RWPE2 (cell line): ENCODE data around the gene AOPEP.

Experiments used
- ATAC-seq: fragments of 200-7000 bp; cut with Tn5 transposase; 3 replicates; pipeline ENCODE4 v1.9.1; 2021; ENCODE audit warnings: low read depth
- DNase-seq: peaks from one replicate; pipeline ENCODE4 v3.0.0-alpha.2; 2020; ENCODE audit warnings: low spot score
- H3K27ac ChIP-seq: fragments of 450-650 bp; 2 replicates; pipeline ENCODE4 v1.5.1; 2017; ENCODE audit warnings: mild to moderate bottlenecking; ENCODE audit not compliant: poor library complexity, severe bottlenecking
- H3K27me3 ChIP-seq: fragments of 250-450 bp; sonication (Bioruptor Pico); 2 replicates; pipeline ENCODE4 v1.5.1; 2021; ENCODE audit warnings: mild to moderate bottlenecking, moderate library complexity; ENCODE audit not compliant: insufficient read depth, poor library complexity, severe bottlenecking
- H3K36me3 ChIP-seq: fragments of 250-450 bp; sonication (Bioruptor Pico); 2 replicates; pipeline ENCODE4 v1.5.1; 2020; ENCODE audit warnings: low read depth, mild to moderate bottlenecking, moderate library complexity
- H3K4me1 ChIP-seq: fragments of 250-450 bp; sonication (Bioruptor Pico); 2 replicates; pipeline ENCODE4 v1.5.1; 2021; ENCODE audit warnings: mild to moderate bottlenecking, moderate library complexity; ENCODE audit not compliant: insufficient read depth, poor library complexity, severe bottlenecking
- H3K4me3 ChIP-seq: fragments of 250-450 bp; sonication (Bioruptor Pico); 2 replicates; pipeline ENCODE4 v1.5.1; 2021; ENCODE audit warnings: mild to moderate bottlenecking, moderate library complexity; ENCODE audit not compliant: severe bottlenecking
- H3K9me3 ChIP-seq: fragments of 250-450 bp; sonication (Bioruptor Pico); 2 replicates; pipeline ENCODE4 v1.5.1; 2021; ENCODE audit warnings: mild to moderate bottlenecking, moderate library complexity; ENCODE audit not compliant: severe bottlenecking
- TF ChIP-seq, protein P1 (sequence below): fragments of 450-650 bp; IDR thresholded peaks from one replicate; pipeline ENCODE4 v1.5.1; 2017; ENCODE audit warnings: mild to moderate bottlenecking, moderate library complexity; ENCODE audit not compliant: poor library complexity, severe bottlenecking

Gene AOPEP

DNA sequence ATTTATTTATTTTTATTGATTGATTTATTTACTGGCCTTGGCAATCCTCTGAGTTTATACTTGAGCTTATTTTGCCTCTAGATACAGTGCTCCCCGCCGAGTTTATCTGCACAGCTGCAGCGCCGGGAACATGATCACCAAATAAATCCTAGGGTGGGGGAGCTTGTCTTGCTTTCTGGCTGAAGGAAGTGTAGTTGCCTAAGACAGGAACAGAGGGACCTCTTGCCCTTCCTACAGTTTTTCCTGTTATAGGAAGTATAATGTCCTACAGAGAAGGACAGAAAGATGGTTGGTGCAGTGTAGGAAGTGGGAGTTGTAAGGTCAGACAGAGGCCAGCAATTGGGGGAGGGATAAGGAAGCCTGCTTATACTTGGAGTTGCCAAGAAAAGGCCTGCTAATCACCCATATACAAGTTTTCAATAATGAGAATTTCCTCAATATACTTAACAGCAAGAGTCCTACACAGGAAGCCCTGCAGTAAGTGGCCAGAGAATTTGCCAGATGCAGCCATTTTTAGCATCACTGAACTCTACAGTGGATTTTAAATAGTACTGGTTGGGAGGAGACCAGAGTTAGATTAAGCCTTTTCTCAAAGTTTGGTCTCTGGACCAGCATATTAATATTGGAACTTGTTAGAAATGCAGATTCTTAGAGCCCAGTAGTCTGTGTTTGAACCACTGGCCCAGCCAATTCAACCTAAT lies 7.7 kb downstream of the AOPEP start:
- no peaks in the 10 kb centered on the region for H3K9me3 ChIP-seq
- DNase-seq (no peak), ATAC-seq (no peak)
- TF ChIP-seq, protein P1, sequence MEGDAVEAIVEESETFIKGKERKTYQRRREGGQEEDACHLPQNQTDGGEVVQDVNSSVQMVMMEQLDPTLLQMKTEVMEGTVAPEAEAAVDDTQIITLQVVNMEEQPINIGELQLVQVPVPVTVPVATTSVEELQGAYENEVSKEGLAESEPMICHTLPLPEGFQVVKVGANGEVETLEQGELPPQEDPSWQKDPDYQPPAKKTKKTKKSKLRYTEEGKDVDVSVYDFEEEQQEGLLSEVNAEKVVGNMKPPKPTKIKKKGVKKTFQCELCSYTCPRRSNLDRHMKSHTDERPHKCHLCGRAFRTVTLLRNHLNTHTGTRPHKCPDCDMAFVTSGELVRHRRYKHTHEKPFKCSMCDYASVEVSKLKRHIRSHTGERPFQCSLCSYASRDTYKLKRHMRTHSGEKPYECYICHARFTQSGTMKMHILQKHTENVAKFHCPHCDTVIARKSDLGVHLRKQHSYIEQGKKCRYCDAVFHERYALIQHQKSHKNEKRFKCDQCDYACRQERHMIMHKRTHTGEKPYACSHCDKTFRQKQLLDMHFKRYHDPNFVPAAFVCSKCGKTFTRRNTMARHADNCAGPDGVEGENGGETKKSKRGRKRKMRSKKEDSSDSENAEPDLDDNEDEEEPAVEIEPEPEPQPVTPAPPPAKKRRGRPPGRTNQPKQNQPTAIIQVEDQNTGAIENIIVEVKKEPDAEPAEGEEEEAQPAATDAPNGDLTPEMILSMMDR = no peak
- no peak overlapping the region for H3K27ac ChIP-seq
- no peaks in the 10 kb centered on the region for H3K27me3 ChIP-seq
- no peaks in the 10 kb centered on the region for H3K36me3 ChIP-seq
- no peaks in the 10 kb centered on the region for H3K4me1 ChIP-seq
- no peak overlapping the region for H3K4me3 ChIP-seq

DNA sequence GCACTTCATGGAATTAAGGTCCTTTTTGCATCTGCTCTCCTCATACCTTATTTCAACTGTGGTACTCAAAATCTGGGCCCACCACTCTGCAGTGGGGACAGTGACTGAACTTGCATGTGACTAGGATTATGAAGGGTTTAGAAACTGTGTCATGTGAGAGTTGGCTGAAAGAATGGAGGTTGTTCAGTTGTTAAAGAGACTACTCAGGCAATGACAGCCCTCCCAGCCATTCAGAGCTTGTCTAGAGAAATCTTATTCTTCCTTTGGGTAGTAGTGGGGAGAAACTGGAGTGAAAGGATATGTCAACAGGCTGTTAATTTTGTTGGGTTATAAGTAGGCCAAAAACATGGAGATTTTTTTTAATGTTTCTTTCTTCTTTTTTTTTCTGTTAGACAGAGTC lies 10.3 kb downstream of the AOPEP start:
- DNase-seq = no peak
- no peaks in the 10 kb centered on the region for H3K4me1 ChIP-seq
- TF ChIP-seq, protein P1 = no peak
- H3K27me3 ChIP-seq = no peaks in the 10 kb centered on the region
- H3K9me3 ChIP-seq = no peaks in the 10 kb centered on the region
- no peak for ATAC-seq
- no peak overlapping the region for H3K4me3 ChIP-seq
- no peak overlapping the region for H3K27ac ChIP-seq
- H3K36me3 ChIP-seq = no peaks in the 10 kb centered on the region

DNA sequence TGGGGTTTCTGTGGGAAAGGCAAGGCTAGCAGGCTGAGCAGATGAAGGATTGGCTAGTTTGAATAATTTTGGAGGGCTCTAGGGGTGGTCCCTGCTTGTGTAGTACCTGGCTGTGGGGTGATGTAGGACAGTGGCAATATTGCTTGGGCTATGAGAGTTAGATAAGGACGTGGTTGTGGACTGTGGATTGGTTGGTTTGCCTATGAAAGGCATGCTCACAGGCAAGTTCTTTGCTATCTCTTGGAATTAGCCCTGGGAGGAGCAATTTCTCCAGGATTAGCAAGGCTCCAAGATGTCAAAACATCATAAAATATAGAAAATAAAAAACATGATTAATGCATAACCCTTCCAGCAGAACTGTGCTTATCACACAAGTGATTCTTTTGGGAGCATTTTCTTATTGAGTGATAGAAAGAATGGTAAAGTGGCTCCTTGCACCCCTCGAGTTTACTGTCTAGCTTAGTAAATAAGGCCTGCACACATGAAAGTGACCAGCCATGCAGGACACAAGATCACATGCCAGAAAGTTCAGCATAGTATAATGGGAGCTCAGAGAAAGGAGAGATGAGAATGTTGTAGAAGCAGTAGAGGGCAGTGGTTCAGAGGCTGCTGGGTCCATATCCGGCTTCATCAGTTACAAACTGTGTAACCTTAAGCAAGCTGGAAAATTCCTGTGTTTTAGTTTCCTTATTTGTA lies 13.8 kb downstream of the AOPEP start:
- no peaks in the 10 kb centered on the region for H3K4me1 ChIP-seq
- ATAC-seq (no peak), DNase-seq (no peak)
- no peak overlapping the region for H3K4me3 ChIP-seq
- no peak overlapping the region for H3K27ac ChIP-seq
- H3K36me3 ChIP-seq = no peaks in the 10 kb centered on the region
- no peaks in the 10 kb centered on the region for H3K27me3 ChIP-seq
- no peaks in the 10 kb centered on the region for H3K9me3 ChIP-seq
- TF ChIP-seq, protein P1 = no peak

DNA sequence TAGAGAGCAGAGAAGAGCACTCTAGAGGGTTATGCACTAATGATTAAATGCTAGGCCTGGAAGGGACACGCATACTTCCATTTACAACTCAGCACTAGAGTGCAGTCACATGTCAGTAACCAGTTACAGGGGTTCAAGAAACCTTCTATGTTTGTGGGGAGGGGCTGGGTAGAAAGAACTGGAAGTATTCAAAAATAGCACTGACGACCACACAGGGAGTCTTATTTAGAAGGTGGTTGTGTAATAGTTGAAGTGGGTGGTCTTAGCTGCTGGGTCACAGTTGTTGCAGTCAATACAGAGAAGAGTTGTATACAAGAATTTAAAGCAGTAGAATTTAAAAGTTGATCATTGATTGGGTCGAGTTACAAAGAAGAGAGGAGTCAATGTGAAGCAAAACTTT lies 15.4 kb downstream of the AOPEP start:
- DNase-seq (no peak), ATAC-seq (no peak)
- Histone ChIP-seq H3K36me3 (no peaks in the 10 kb centered on the region), H3K4me3 (no peak overlapping the region), H3K4me1 (no peaks in the 10 kb centered on the region), H3K9me3 (no peaks in the 10 kb centered on the region), H3K27me3 (no peaks in the 10 kb centered on the region), H3K27ac (no peak overlapping the region)
- TF ChIP-seq, protein P1 = no peak
